Measurements from ENCODE around the gene ZKSCAN2. TPM values are rescaled to one million over a fixed set of nuclear protein-coding genes. Genes with fewer than 3 reads are reported as not detected.

Gene ZKSCAN2
- total and polyA plus RNA-seq, 2 experiments from 2014 or later, result 1.2 to 2.3 TPM

GRCh38 chr16:25269879-25270278, 12.2 kb upstream of the ZKSCAN2 start:
- H3F3A ChIP-seq (ENCODE audit: insufficient read depth), result no peaks in the 10 kb centered on the region
- H3K4me2 ChIP-seq (ENCODE audit: unreplicated experiment), result no peak overlapping the region
- no peak for DNase-seq
- in situ Hi-C loops (cut with MboI), result loop anchor here (25.0 kb wide), 1 partner anchor 1842 kb away; no protein-coding TSS in a partner anchor
- no peaks in the 10 kb centered on the region for H3K36me3 ChIP-seq (ENCODE audit: low read depth)
- peaks cover 11% of the 10 kb centered on the region for H4K20me1 ChIP-seq (ENCODE audit: insufficient read depth)
- no peak overlapping the region for H3K27ac ChIP-seq
- TF ChIP-seq EZH2phosphoT487 (IDR thresholded peaks at IDR 0.05; ENCODE audit: insufficient read depth, low read depth) (no peak), EZH2 (IDR thresholded peaks at IDR 0.05; ENCODE audit: insufficient read depth, poor library complexity, severe bottlenecking) (no peak)
- no peak overlapping the region for H3K9ac ChIP-seq
- no peaks in the 10 kb centered on the region for H3K9me3 ChIP-seq (ENCODE audit: low read depth)
- H3K4me3 ChIP-seq, result no peak overlapping the region
- H3K79me2 ChIP-seq (ENCODE audit: insufficient read depth), result peaks cover 24% of the 10 kb centered on the region
- WGBS, 2 experiments (ENCODE audit: low coverage in 1 of 2, low lambda C conversion rate in 2 of 2, missing lambda C conversion rate in 2 of 2), result 95 to 100% methylated on average over 1 of the region's 1 CpG
- H3K9me2 ChIP-seq (ENCODE audit: insufficient read depth), result no peaks in the 10 kb centered on the region
- H3K27me3 ChIP-seq (replicated peaks; ENCODE audit: insufficient read depth), result no peaks in the 10 kb centered on the region
- no peak overlapping the region for H2AFZ ChIP-seq
- no peaks in the 10 kb centered on the region for H3K4me1 ChIP-seq (ENCODE audit: insufficient read depth)

- Histone ChIP-seq H3K4me2 (ENCODE audit: unreplicated experiment) (no peak overlapping the region), H3F3A (ENCODE audit: insufficient read depth) (no peaks in the 10 kb centered on the region), H2AFZ (no peak overlapping the region), H3K27me3 (replicated peaks; ENCODE audit: insufficient read depth) (no peaks in the 10 kb centered on the region), H3K9me2 (ENCODE audit: insufficient read depth) (no peaks in the 10 kb centered on the region), H3K27ac (no peak overlapping the region), H3K4me1 (ENCODE audit: insufficient read depth) (no peaks in the 10 kb centered on the region), H3K36me3 (ENCODE audit: low read depth) (no peaks in the 10 kb centered on the region), H3K4me3 (no peak overlapping the region), H3K79me2 (ENCODE audit: insufficient read depth) (peaks cover 61% of the 10 kb centered on the region), H4K20me1 (ENCODE audit: insufficient read depth) (peaks cover 21% of the 10 kb centered on the region), H3K9ac (no peak overlapping the region), H3K9me3 (ENCODE audit: low read depth) (no peaks in the 10 kb centered on the region)
- TF ChIP-seq EZH2phosphoT487 (IDR thresholded peaks at IDR 0.05; ENCODE audit: insufficient read depth, low read depth), result no peak
- TF ChIP-seq EZH2 (IDR thresholded peaks at IDR 0.05; ENCODE audit: insufficient read depth, poor library complexity, severe bottlenecking), result no peak
- no peak for DNase-seq
- in situ Hi-C loops (cut with MboI), result loop anchor here (25.0 kb wide), 1 partner anchor 1846 kb away; no protein-coding TSS in a partner anchor
- WGBS, 2 experiments (ENCODE audit: low coverage in 1 of 2, low lambda C conversion rate in 2 of 2, missing lambda C conversion rate in 2 of 2), result 95 to 98% methylated on average over 2 of the region's 2 CpGs
These were observed 8.3 kb upstream of the ZKSCAN2 start for GRCh38 chr16:25265968-25266367.

DNA sequence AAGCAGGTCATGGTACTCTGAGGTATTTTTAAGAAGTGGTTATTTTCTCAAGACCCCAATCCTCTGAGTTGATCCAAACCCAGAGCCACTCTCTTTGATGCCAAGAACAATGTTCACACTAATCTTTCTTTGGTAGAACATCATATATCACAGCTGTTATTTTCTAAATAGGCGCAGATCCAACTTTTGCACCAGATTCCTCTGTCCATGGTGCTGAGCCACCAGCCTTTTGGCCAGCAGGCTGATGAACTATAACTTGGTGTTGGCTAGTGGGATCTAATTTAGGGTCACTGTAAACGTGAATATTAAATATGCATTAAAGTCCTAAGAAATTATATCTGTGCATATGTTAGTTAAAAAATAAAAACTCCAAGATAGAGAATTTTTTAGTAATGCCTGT, 7.0 kb upstream of the ZKSCAN2 start:
- Histone ChIP-seq H3K4me1 (ENCODE audit: insufficient read depth) (no peaks in the 10 kb centered on the region; the same call in 1 of the 2 replicates), H3K27ac (no peak overlapping the region), H3K9me3 (ENCODE audit: low read depth) (no peaks in the 10 kb centered on the region), H3F3A (ENCODE audit: insufficient read depth) (0 out of 2 replicates have a peak, but pooled peaks cover 6% of the 10 kb centered on the region), H2AFZ (no peak overlapping the region), H3K4me2 (ENCODE audit: unreplicated experiment) (no peak overlapping the region), H3K79me2 (ENCODE audit: insufficient read depth) (peaks cover 75% of the 10 kb centered on the region), H3K9ac (no peak overlapping the region), H3K36me3 (ENCODE audit: low read depth) (no peaks in the 10 kb centered on the region), H4K20me1 (ENCODE audit: insufficient read depth) (peaks cover 21% of the 10 kb centered on the region), H3K27me3 (replicated peaks; ENCODE audit: insufficient read depth) (no peaks in the 10 kb centered on the region), H3K4me3 (no peak overlapping the region), H3K9me2 (ENCODE audit: insufficient read depth) (no peaks in the 10 kb centered on the region)
- WGBS, 2 experiments (ENCODE audit: low coverage in 1 of 2, low lambda C conversion rate in 2 of 2, missing lambda C conversion rate in 2 of 2), result 78 to 83% methylated on average over 2 of the region's 2 CpGs
- in situ Hi-C loops (cut with MboI), result loop anchor here (25.0 kb wide), 1 partner anchor 1848 kb away; no protein-coding TSS in a partner anchor
- peak; percentile 53 for DNase-seq
- TF ChIP-seq EZH2phosphoT487 (IDR thresholded peaks at IDR 0.05; ENCODE audit: insufficient read depth, low read depth), result no peak
- no peak for TF ChIP-seq EZH2 (IDR thresholded peaks at IDR 0.05; ENCODE audit: insufficient read depth, poor library complexity, severe bottlenecking)

- in situ Hi-C loops (cut with MboI), result loop anchor here (25.0 kb wide), 1 partner anchor 1852 kb away; no protein-coding TSS in a partner anchor
- 74 to 75% methylated on average over 5 of the region's 5 CpGs for WGBS, 2 experiments (ENCODE audit: low coverage in 1 of 2, low lambda C conversion rate in 2 of 2, missing lambda C conversion rate in 2 of 2)
- peaks cover 83% of the 10 kb centered on the region for H3K79me2 ChIP-seq (ENCODE audit: insufficient read depth)
These were observed 2.8 kb upstream of the ZKSCAN2 start for GRCh38 chr16:25260416-25260815.

More at GRCh38 chr16:25260416-25260815, 2.8 kb upstream of the ZKSCAN2 start:
- Histone ChIP-seq H3F3A (ENCODE audit: insufficient read depth) (peaks cover 20% of the 10 kb centered on the region; the same call in 1 of the 2 replicates), H3K36me3 (ENCODE audit: low read depth) (no peaks in the 10 kb centered on the region), H3K27ac (no peak overlapping the region), H3K4me2 (ENCODE audit: unreplicated experiment) (no peak overlapping the region), H3K4me1 (ENCODE audit: insufficient read depth) (peaks cover 22% of the 10 kb centered on the region), H3K9ac (no peak overlapping the region), H3K9me2 (ENCODE audit: insufficient read depth) (no peaks in the 10 kb centered on the region), H3K27me3 (replicated peaks; ENCODE audit: insufficient read depth) (no peaks in the 10 kb centered on the region), H4K20me1 (ENCODE audit: insufficient read depth) (peaks cover 10% of the 10 kb centered on the region), H3K9me3 (ENCODE audit: low read depth) (no peaks in the 10 kb centered on the region), H2AFZ (no peak overlapping the region), H3K4me3 (no peak overlapping the region)
- DNase-seq, result peak; percentile 27
- TF ChIP-seq EZH2 (IDR thresholded peaks at IDR 0.05; ENCODE audit: insufficient read depth, poor library complexity, severe bottlenecking) (no peak), EZH2phosphoT487 (IDR thresholded peaks at IDR 0.05; ENCODE audit: insufficient read depth, low read depth) (no peak)

Data from GM23248 (cell line).